Endothelial cell of umbilical vein (primary cell): ENCODE results near the gene JMJD7. TPM values are rescaled to one million over a fixed set of nuclear protein-coding genes. Genes with fewer than 3 reads are reported as not detected.

Source experiments
- BruUV-seq: library from RNA; stranded (reverse); fragments of 400-500 nt; replicated peaks from 2 replicates; lab custom pipeline; 2021; lab: Mats Ljungman, UMichigan
- CTCF ChIA-PET: fragments of 300-600, 350-600 bp; sonication (Branson Sonifier 250); formaldehyde crosslinking; loops from one replicate; lab custom pipeline; 2021; ENCODE audit warnings: antibody characterized with exemption, inconsistent platforms; lab: Charles Lee
- POLR2A ChIA-PET: fragments of 300-600, 350-600 bp; sonication (Branson Sonifier 250); formaldehyde crosslinking; loops from one replicate; lab custom pipeline; 2021; ENCODE audit warnings: antibody characterized with exemption, inconsistent platforms; lab: Charles Lee
- DNase-seq: peaks from one replicate; pipeline ENCODE4 v3.0.0-alpha.2; 2011; ENCODE audit warnings: low read depth, low spot score
- FAIRE-seq: peaks from 2 replicates; lab custom pipeline; 2011; peaks lifted over from hg19 to GRCh38; lab: Jason Lieb, UNC
- H2AFZ ChIP-seq: 2 replicates; pipeline ENCODE4 v1.6.0; 2012; ENCODE audit warnings: low read depth, low read length, control low read depth, inconsistent platforms
- H3K27ac ChIP-seq: 2 replicates; pipeline ENCODE4 v1.5.1; 2011; ENCODE audit warnings: low read depth, mild to moderate bottlenecking, control low read depth, low read length, moderate library complexity; ENCODE audit not compliant: insufficient read depth
- H3K27me3 ChIP-seq, 2 experiments: 2 replicates each; pipeline versions ENCODE4 v1.6.0 to v1.6.1; 2011; ENCODE audit warnings: low read length in 2 of 2, mixed read lengths in 1 of 2; ENCODE audit not compliant: control insufficient read depth in 2 of 2, insufficient read depth in 2 of 2
- H3K36me3 ChIP-seq, 2 experiments: 2 replicates in 1 of 2; 3 replicates in 1 of 2; pipeline ENCODE4 v1.5.1; 2011; ENCODE audit warnings: low read length in 2 of 2, mild to moderate bottlenecking in 1 of 2, moderate library complexity in 1 of 2; ENCODE audit not compliant: control insufficient read depth in 2 of 2, insufficient read depth in 2 of 2; ENCODE audit errors: extremely low read depth in 1 of 2
- H3K4me1 ChIP-seq: 3 replicates; pipeline ENCODE4 v1.5.1; 2011; ENCODE audit warnings: mild to moderate bottlenecking, low read length; ENCODE audit not compliant: control insufficient read depth, insufficient read depth; ENCODE audit errors: extremely low read depth
- H3K4me2 ChIP-seq: 2 replicates; pipeline ENCODE4 v1.6.1; 2011; ENCODE audit warnings: low read length, control low read depth, mixed read lengths; ENCODE audit not compliant: insufficient read depth
- H3K4me3 ChIP-seq, 3 experiments: fragments of 200-600 bp in 1 of 3; sonication (generic), shearing (Covaris generic) in 1 of 3; replicated peaks in 1 of 3; 2 replicates each; pipeline ENCODE4 v1.5.1; 2011 to 2016; ENCODE audit warnings: control low read depth in 3 of 3, low read length in 3 of 3, mild to moderate bottlenecking in 2 of 3, inconsistent platforms in 1 of 3, low read depth in 1 of 3, moderate library complexity in 1 of 3; ENCODE audit not compliant: insufficient read depth in 1 of 3
- H3K79me2 ChIP-seq: 2 replicates; pipeline ENCODE4 v1.6.0; 2012; ENCODE audit warnings: low read length, inconsistent platforms; ENCODE audit not compliant: control insufficient read depth, insufficient read depth
- H3K9ac ChIP-seq: replicated peaks from 2 replicates; pipeline ENCODE3; 2011; ENCODE audit warnings: low read length, control low read depth; ENCODE audit not compliant: insufficient read depth; ENCODE audit errors: extremely low read depth
- H3K9me1 ChIP-seq: replicated peaks from 3 replicates; pipeline ENCODE4 v1.6.0; 2011; ENCODE audit warnings: mild to moderate bottlenecking, low read length; ENCODE audit not compliant: control insufficient read depth, insufficient read depth; ENCODE audit errors: extremely low read depth
- H3K9me3 ChIP-seq: replicated peaks from 2 replicates; pipeline ENCODE4 v1.5.1; 2012; ENCODE audit warnings: low read length, inconsistent platforms; ENCODE audit not compliant: control insufficient read depth, insufficient read depth
- H4K20me1 ChIP-seq: replicated peaks from 2 replicates; pipeline ENCODE3; 2011; ENCODE audit warnings: mild to moderate bottlenecking, low read length; ENCODE audit not compliant: control insufficient read depth, insufficient read depth; ENCODE audit errors: extremely low read depth
- EZH2 ChIP-seq: IDR thresholded peaks from 2 replicates; pipeline ENCODE4 v1.6.1; 2012; ENCODE audit warnings: borderline replicate concordance, low read depth, mild to moderate bottlenecking, moderate library complexity, low read length, inconsistent platforms; ENCODE audit not compliant: severe bottlenecking
- JUN ChIP-seq: IDR thresholded peaks from 2 replicates; pipeline ENCODE4 v1.6.1; 2011; ENCODE audit warnings: borderline replicate concordance, low read depth; ENCODE audit not compliant: insufficient read length, insufficient read depth
- POLR2AphosphoS5 ChIP-seq: IDR thresholded peaks from 2 replicates; pipeline ENCODE4 v1.6.1; 2012; ENCODE audit warnings: low read depth, mild to moderate bottlenecking, control low read depth, low read length, moderate library complexity; ENCODE audit not compliant: insufficient read depth
- dilution Hi-C: fragments of 300-500 bp; cut with MboI; formaldehyde crosslinking; loops from one replicate; pipeline ENCODE4 v1.15.0; 2019; ENCODE audit warnings: low sequenced_read_pairs; ENCODE audit not compliant: extremely low pct_ligation_motif_present
- intact Hi-C: fragments of 100-400 bp; cut with micrococcal nuclease; formaldehyde crosslinking; loops from one replicate; pipeline ENCODE4 v1.10.0; 2022
- polyA plus RNA-seq, 4 experiments: library from polyadenylated mRNA; depleted of rRNA in 3 of 4; stranded (reverse) in 3 of 4; unstranded in 1 of 4; fragments of >200 nt; gene quantifications; 2 replicates each; pipeline versions ENCODE4 v1.2.1 to v1.2.3, GENCODE V29; 2011 to 2012; ENCODE audit warnings: missing spikeins in 1 of 4
- total RNA-seq: library from RNA; stranded (reverse); gene quantifications from 2 replicates; pipeline ENCODE4 v1.2.3, GENCODE V29; 2021
- TF ChIP-seq, protein P1 (sequence below), 2 donors: IDR thresholded peaks; 1 replicate in 1 of 2; 2 replicates in 1 of 2; pipeline ENCODE4 v1.5.1; 2011; ENCODE audit warnings: low read length in 2 of 2, mild to moderate bottlenecking in 2 of 2, moderate library complexity in 2 of 2, control low read depth in 1 of 2, inconsistent platforms in 1 of 2, low read depth in 1 of 2; ENCODE audit not compliant: insufficient read depth in 1 of 2; ENCODE audit errors: extremely low read depth in 1 of 2

Gene JMJD7
- total and polyA plus RNA-seq, 2 donors (not counting 3 experiments of a cell fraction or from before 2014, with no cell fraction given): 7.3 to 11.4 TPM

DNA sequence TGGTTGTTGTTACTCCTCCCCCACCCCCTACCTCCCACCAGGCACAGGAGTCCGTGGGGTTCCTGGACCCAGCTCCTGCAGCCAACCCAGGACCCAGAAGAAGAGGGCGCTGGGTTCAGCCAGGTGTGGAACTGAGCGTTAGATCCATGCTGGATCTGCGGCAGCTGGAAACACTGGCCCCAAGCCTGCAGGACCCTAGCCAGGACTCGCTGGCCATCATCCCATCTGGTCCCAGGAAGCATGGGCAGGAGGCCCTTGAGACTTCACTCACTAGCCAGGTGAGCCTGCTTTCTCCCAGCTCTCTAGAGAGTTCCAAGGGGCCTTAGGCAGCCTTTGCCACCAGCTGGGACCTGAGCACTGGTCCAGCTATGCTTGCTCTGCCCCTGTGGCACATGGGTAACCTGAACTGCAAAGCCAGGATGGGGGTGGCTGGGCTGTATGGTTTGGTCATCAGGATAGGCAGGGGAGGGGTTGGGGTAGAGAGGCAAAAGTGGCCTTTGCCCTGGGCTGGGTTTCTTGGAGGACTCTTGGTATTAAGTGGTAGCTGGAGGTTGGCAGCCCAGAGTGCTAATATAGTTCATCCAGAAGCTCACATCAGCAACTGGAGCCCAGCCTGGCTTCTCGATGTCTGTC lies 7.0 kb upstream of the JMJD7 start:
- Histone ChIP-seq H3K36me3 (peaks cover 13 to 54% of the 10 kb centered on the region in 2 experiments), H3K79me2 (no peaks in the 10 kb centered on the region), H3K9me3 (no peaks in the 10 kb centered on the region), H3K27ac (no peak overlapping the region), H2AFZ (no peak overlapping the region), H3K9me1 (no peaks in the 10 kb centered on the region), H3K4me1 (no peaks in the 10 kb centered on the region), H4K20me1 (no peaks in the 10 kb centered on the region), H3K27me3 (no peaks in the 10 kb centered on the region), H3K4me3 (no peak overlapping the region), H3K4me2 (no peak overlapping the region), H3K9ac (no peak overlapping the region)
- no TSS peak for BruUV-seq
- FAIRE-seq (no peak), DNase-seq (no peak)
- TF ChIP-seq, protein P1, sequence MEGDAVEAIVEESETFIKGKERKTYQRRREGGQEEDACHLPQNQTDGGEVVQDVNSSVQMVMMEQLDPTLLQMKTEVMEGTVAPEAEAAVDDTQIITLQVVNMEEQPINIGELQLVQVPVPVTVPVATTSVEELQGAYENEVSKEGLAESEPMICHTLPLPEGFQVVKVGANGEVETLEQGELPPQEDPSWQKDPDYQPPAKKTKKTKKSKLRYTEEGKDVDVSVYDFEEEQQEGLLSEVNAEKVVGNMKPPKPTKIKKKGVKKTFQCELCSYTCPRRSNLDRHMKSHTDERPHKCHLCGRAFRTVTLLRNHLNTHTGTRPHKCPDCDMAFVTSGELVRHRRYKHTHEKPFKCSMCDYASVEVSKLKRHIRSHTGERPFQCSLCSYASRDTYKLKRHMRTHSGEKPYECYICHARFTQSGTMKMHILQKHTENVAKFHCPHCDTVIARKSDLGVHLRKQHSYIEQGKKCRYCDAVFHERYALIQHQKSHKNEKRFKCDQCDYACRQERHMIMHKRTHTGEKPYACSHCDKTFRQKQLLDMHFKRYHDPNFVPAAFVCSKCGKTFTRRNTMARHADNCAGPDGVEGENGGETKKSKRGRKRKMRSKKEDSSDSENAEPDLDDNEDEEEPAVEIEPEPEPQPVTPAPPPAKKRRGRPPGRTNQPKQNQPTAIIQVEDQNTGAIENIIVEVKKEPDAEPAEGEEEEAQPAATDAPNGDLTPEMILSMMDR (IDR thresholded peaks at IDR 0.05; ENCODE audit: extremely low read depth in 1 of 2, insufficient read depth in 1 of 2, low read depth in 1 of 2, low read length in 2 of 2): no peak
- TF ChIP-seq POLR2AphosphoS5 (no peak), EZH2 (no peak), JUN (no peak)
- dilution Hi-C loops (no loop called here), intact Hi-C loops (no loop called here)
- POLR2A ChIA-PET: no interaction called here
- CTCF ChIA-PET: interaction anchor here (1.0 to 1.2 kb wide), 4 partner anchors 9 to 217 kb away, joined by 4 to 6 read pairs (median 4); no protein-coding TSS in a partner anchor
